Immature natural killer cell (primary cell): Measurements from ENCODE around the gene CEP63. TPM values are rescaled to one million over a fixed set of nuclear protein-coding genes. Genes with fewer than 3 reads are reported as not detected.
"Not testable (repeated sequence)": the region's sequence is repeated elsewhere in the genome, so short reads cannot be mapped to it uniquely, and the experiment has no call there.

Source experiments
- DNase-seq, 3 donors: peaks; one replicate each; pipeline ENCODE4 v3.0.0; 2022; ENCODE audit warnings: mixed read lengths in 1 of 3
- H3K27ac Mint-ChIP-seq, 6 donors: one replicate each; pipeline ENCODE4 v1.8.0; 2020; ENCODE audit warnings: mixed read lengths in 6 of 6, mild to moderate bottlenecking in 5 of 6, inconsistent platforms in 4 of 6, moderate library complexity in 3 of 6
- H3K27me3 Mint-ChIP-seq, 3 donors: one replicate each; pipeline ENCODE4 v1.8.0; 2020 to 2021; ENCODE audit warnings: low read depth in 3 of 3, mild to moderate bottlenecking in 3 of 3, mixed read lengths in 3 of 3, moderate library complexity in 3 of 3, inconsistent platforms in 1 of 3
- H3K36me3 Mint-ChIP-seq, 3 donors: one replicate each; pipeline ENCODE4 v1.8.0; 2020; ENCODE audit warnings: mixed read lengths in 3 of 3, inconsistent platforms in 2 of 3, mild to moderate bottlenecking in 2 of 3
- H3K4me1 Mint-ChIP-seq, 2 donors: one replicate each; pipeline ENCODE4 v1.8.0; 2020; ENCODE audit warnings: inconsistent platforms in 2 of 2, mild to moderate bottlenecking in 2 of 2, mixed read lengths in 2 of 2, moderate library complexity in 1 of 2
- H3K4me3 Mint-ChIP-seq, 5 donors: one replicate each; pipeline ENCODE4 v1.8.0; 2020; ENCODE audit warnings: mild to moderate bottlenecking in 5 of 5, mixed read lengths in 5 of 5, inconsistent platforms in 3 of 5, moderate library complexity in 3 of 5
- H3K9me3 Mint-ChIP-seq, 6 donors: one replicate each; pipeline ENCODE4 v1.8.0; 2020; ENCODE audit warnings: mild to moderate bottlenecking in 6 of 6, mixed read lengths in 6 of 6, inconsistent platforms in 4 of 6, moderate library complexity in 3 of 6
- polyA plus RNA-seq, 3 donors: library from polyadenylated mRNA; unstranded; fragments of 300-500 nt; fragmentation: Illumina TruSeq; gene quantifications; one replicate each; pipeline ENCODE4 v1.2.3, GENCODE V29; 2021

CEP63 gene
- polyA plus RNA-seq, 3 donors from 2014 or later = 6.3 to 17.6 (median 10.8) TPM

DNA sequence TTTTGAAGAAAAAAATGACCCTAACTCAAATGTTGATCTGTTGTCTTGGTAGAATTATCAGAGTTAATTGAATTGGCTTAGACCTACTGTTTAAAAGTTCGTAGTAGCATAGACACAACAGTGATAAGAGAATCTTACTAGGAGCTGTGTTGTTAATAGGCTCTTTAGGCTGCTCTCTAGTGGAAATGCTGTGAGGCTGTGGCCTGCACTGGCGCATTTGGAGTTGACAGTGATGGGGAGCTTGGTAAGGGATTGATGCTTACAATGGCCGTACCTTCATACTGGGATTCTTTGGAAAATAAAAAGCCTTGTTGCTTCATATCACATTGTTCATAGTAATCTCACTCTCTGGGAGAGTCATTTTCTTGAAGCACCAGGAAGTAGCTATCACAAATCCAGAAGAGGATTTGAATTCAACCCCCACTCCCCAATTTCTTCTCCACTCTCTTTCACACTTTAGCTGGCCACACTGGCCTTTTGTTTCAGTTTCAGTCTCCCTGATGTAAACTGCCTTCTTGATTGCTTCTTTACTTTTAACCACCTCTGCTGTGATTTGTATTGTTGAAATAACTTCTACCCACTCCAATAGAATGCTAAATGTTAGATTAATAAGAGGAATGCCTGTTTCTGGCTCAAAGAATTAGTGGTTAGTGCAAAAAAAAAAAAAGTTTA is 56.6 kb downstream of the CEP63 start:
- Mint-ChIP-seq H3K36me3 (peaks cover 14 to 24% (median 23%) of the 10 kb centered on the region in 3 donors), H3K4me3 (peak overlapping the region in 1 of 5 donors; percentile 20), H3K27ac (peak overlapping the region in 4 of 6 donors; percentile 10 to 48 (median 28)), H3K4me1 (peaks cover 7 to 13% of the 10 kb centered on the region in 2 donors), H3K9me3 (no peaks in the 10 kb centered on the region), H3K27me3 (peaks cover 0 to 2% (median 1%) of the 10 kb centered on the region in 3 donors)
- DNase-seq = no peak

DNA sequence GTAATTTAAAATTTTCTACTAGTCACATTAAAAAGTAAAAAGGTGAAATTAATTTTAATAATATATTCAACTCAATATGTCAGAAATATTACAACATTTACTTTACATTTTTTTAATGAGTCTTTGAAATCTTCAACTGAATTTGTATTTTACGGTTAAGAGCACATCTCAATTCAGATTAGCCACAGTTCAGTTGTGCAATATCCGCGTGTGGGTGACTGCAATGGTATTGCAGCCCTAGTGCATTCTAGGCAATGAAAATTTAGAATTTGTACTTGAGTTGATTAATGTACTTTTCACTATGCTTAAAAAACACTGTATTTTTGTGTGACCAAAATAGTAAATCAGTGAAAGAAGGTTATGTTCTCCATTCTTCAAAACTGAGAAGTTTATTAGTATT is 57.3 kb downstream of the CEP63 start:
- Mint-ChIP-seq H3K27me3 (peaks cover 0 to 2% (median 1%) of the 10 kb centered on the region in 3 donors), H3K4me3 (no peak overlapping the region), H3K27ac (no peak overlapping the region), H3K4me1 (peaks cover 7 to 13% of the 10 kb centered on the region in 2 donors), H3K36me3 (peaks cover 11 to 22% (median 21%) of the 10 kb centered on the region in 3 donors), H3K9me3 (no peaks in the 10 kb centered on the region)
- no peak for DNase-seq

DNA sequence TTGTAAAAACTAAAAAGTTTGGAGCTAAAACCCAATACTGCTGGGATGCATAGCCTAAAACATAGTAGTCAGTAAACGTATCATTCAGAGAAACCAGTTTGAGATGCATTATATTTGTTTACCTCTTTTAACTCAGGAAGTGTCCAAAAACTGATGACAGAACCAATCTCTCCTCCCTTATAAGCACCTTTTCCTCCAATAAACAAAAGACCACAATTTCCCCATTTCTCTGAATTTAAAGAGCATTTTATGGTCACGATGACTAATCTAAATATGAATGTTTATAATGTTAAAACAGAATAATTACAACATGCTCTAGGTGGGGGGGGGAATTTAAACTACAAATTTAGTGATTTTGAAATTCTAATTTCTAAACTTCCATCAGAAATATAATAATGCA is 58.5 kb downstream of the CEP63 start:
- no peak overlapping the region for H3K4me3 Mint-ChIP-seq
- no peak overlapping the region for H3K27ac Mint-ChIP-seq
- no peaks in the 10 kb centered on the region for H3K9me3 Mint-ChIP-seq
- peaks cover 7 to 13% of the 10 kb centered on the region in 2 donors for H3K4me1 Mint-ChIP-seq
- peaks cover 0 to 2% (median 1%) of the 10 kb centered on the region in 3 donors for H3K27me3 Mint-ChIP-seq
- H3K36me3 Mint-ChIP-seq = peaks cover 20 to 31% (median 29%) of the 10 kb centered on the region in 3 donors
- no peak for DNase-seq

DNA sequence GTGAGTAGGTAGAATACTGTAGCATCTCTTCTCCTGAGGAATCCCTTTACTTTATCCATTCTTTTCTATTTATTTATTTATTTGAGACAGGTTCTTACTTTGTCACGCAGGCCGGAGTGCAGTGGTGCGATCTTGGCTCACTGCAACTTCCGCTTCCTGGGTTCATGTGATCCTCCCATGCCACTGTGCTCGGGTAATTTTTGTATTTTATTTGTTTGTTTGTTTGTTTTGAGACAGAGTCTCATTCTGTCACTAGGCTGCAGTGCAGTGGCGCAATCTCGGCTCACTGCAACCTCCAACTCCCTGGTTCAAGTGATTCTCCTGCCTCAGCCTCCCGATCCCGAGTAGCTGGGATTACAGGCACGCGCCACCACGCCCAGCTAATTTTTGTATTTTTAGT is 58.9 kb downstream of the CEP63 start:
- not testable (repeated sequence) for H3K27me3 Mint-ChIP-seq, H3K27ac Mint-ChIP-seq, DNase-seq, H3K9me3 Mint-ChIP-seq, H3K4me3 Mint-ChIP-seq
- Mint-ChIP-seq H3K36me3 (peaks cover 24 to 36% (median 33%) of the 10 kb centered on the region in 3 donors), H3K4me1 (peaks cover 7 to 13% of the 10 kb centered on the region in 2 donors)

DNA sequence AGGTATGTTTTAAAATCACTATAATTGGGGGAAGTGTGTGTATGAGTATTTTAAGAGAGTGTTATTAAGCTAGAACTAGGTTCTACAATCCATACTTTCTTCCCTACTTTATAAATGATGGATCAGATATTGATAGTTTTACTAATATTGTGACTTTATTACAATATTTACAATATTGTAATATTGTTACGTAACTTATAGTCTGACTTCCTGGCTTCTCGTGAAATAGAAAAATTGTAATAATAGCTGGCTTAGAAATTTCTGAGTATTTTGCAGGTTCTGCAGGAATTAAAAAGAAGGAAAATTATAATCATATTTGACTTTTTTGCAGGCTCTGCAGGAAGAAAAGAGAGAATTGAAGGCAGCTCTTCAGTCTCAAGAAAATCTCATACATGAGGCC is 60.0 kb downstream of the CEP63 start:
- H3K27ac Mint-ChIP-seq = no peak overlapping the region
- no peak for DNase-seq
- no peak overlapping the region for H3K4me3 Mint-ChIP-seq
- peaks cover 34 to 46% (median 43%) of the 10 kb centered on the region in 3 donors for H3K36me3 Mint-ChIP-seq
- peaks cover 0 to 2% (median 1%) of the 10 kb centered on the region in 3 donors for H3K27me3 Mint-ChIP-seq
- peaks cover 7 to 13% of the 10 kb centered on the region in 2 donors for H3K4me1 Mint-ChIP-seq
- no peaks in the 10 kb centered on the region for H3K9me3 Mint-ChIP-seq

DNA sequence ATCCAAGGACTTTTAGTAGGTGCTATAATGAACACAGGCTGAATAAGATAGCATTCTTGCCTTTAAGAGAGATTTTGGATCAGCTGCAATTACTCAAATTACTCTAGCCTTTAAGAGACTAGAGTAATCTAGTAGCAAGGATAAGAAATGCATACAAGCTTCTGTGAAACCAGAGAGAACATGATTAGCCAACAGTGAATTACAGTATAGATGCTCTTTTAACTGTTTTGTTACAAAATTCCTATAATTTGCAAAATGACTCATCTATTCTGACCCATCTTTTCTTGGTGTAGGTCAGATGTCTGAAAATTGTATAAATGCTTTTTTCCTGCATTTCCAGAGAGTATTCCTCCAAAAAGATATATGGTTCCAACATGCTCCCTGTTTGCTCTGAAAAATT is 66.9 kb downstream of the CEP63 start:
- Mint-ChIP-seq H3K27ac (no peak overlapping the region), H3K4me1 (no peaks in the 10 kb centered on the region), H3K27me3 (peaks cover 0 to 2% (median 2%) of the 10 kb centered on the region in 3 donors), H3K4me3 (no peak overlapping the region), H3K9me3 (no peaks in the 10 kb centered on the region), H3K36me3 (peaks cover 47% of the 10 kb centered on the region in 3 donors)
- DNase-seq = no peak

DNA sequence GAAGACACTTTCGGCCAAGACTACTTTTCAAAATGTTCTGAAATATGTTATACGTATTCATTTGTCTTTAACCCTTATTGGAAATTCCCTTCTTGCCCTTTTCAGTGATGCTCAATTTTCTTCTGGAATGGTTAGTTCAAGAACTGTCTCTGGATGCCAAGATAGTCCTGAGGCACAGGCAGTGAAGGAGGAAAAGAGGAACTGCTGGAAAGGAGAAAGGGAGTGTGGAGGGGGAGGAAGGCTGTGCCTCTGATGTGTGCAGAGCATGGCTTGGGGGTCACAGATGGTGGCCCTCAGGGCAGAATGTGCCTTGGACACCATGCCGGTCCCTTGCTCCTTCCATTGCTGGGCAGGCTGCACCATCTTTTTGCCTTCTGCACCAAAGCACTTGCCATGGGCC is 73.7 kb downstream of the CEP63 start:
- peaks cover 0 to 5% (median 0%) of the 10 kb centered on the region in 3 donors for H3K27me3 Mint-ChIP-seq
- H3K36me3 Mint-ChIP-seq = peaks cover 33 to 51% (median 41%) of the 10 kb centered on the region in 3 donors
- H3K9me3 Mint-ChIP-seq = no peaks in the 10 kb centered on the region
- no peak overlapping the region for H3K27ac Mint-ChIP-seq
- no peaks in the 10 kb centered on the region for H3K4me1 Mint-ChIP-seq
- H3K4me3 Mint-ChIP-seq = no peak overlapping the region
- DNase-seq = no peak

DNA sequence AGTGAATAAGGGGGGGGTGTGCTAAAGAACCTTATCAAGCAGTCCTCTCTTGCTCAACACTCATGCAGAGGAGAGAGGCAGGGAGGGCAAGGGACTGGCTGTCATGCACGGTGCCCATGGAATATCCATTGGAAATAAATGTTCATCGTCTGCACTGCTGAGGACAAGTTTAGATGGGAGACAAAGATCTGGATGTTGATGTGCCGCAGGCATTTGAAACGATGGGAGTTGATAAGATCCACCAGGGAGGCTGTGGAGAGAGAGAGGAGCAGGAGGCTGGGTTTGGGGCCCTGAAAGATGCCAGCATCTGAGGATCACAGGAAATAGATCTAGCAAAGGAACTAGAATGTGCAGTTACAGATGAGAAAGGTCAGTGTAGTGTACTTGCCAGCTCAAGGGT is 76.2 kb downstream of the CEP63 start:
- Mint-ChIP-seq H3K4me1 (no peaks in the 10 kb centered on the region), H3K27me3 (peaks cover 0 to 3% (median 0%) of the 10 kb centered on the region in 3 donors), H3K4me3 (no peak overlapping the region), H3K36me3 (peaks cover 33 to 55% (median 41%) of the 10 kb centered on the region in 3 donors), H3K27ac (peak overlapping the region in 1 of 6 donors; percentile 28), H3K9me3 (no peaks in the 10 kb centered on the region)
- DNase-seq = no peak

DNA sequence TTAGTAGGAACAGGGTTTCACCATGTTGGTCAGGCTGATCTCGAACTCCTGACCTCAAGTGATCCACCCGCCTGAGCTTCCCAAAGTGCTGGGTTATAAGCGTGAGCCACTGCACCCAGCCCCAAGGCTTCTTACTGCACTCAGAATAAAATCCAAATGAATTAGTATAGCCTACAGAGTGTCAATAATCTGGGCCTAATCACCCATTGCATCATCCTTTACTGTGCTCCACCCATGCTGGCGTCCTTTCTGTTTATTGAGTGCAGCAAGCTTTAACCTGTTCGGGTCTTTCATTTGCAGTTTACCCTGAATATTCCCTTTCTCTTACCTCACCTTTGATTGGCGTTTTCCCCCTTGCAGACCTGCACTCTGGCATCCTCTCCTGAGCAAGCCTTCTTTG is 77.7 kb downstream of the CEP63 start:
- no peaks in the 10 kb centered on the region for H3K9me3 Mint-ChIP-seq
- no peaks in the 10 kb centered on the region for H3K4me1 Mint-ChIP-seq
- peaks cover 29 to 53% (median 38%) of the 10 kb centered on the region in 3 donors for H3K36me3 Mint-ChIP-seq
- H3K4me3 Mint-ChIP-seq = no peak overlapping the region
- H3K27me3 Mint-ChIP-seq = peaks cover 0 to 3% (median 0%) of the 10 kb centered on the region in 3 donors
- no peak for DNase-seq
- H3K27ac Mint-ChIP-seq = peak overlapping the region in 1 of 6 donors; percentile 32

DNA sequence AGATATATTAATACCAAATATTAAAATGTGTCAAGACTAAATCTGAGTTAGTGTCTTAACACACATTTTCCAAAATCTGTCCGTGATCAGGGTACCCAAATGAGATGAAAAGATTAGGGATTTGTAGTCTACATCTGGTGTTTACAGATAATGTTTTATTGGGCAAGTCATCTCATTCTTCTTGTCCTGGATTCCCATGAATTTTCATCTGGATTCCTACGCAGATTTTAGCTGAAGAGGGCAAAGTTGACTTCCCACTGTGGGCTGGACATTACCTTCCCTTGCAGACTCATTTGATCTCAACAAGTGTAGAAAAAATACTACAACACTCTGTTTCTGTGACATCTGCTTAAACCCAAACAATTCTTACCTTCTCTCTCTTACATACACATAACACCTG is 79.1 kb downstream of the CEP63 start:
- Mint-ChIP-seq H3K27me3 (peaks cover 0 to 3% (median 0%) of the 10 kb centered on the region in 3 donors), H3K9me3 (peaks cover 0 to 3% (median 0%) of the 10 kb centered on the region in 6 donors), H3K4me3 (no peak overlapping the region), H3K27ac (no peak overlapping the region), H3K36me3 (peaks cover 21 to 41% (median 38%) of the 10 kb centered on the region in 3 donors), H3K4me1 (no peaks in the 10 kb centered on the region)
- no peak for DNase-seq

DNA sequence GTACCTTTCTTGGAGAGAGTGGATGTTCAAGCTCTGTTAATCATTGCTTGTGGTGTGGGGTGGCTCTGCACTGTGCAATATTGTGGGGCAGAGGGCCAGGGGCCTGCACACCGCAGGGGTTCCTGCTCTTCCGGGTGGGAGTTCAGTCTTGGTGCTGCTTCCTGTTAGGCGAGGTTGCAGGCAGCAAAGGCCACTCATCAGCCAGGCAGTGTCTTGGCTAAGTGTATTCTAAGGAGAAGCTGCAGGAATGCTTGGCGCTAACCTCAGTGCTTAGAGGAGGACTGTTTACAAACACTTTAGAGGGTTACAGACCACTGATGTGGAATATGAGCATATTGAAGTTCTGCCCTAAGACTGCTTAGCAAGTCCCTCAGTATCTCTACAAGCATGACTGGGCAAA is 81.7 kb downstream of the CEP63 start:
- Mint-ChIP-seq H3K4me3 (no peak overlapping the region), H3K9me3 (peaks cover 0 to 6% (median under 1%) of the 10 kb centered on the region in 6 donors), H3K27ac (no peak overlapping the region), H3K27me3 (peaks cover 0 to 4% (median 0%) of the 10 kb centered on the region in 3 donors), H3K4me1 (no peaks in the 10 kb centered on the region), H3K36me3 (peaks cover 10 to 19% (median 14%) of the 10 kb centered on the region in 3 donors)
- DNase-seq = no peak

DNA sequence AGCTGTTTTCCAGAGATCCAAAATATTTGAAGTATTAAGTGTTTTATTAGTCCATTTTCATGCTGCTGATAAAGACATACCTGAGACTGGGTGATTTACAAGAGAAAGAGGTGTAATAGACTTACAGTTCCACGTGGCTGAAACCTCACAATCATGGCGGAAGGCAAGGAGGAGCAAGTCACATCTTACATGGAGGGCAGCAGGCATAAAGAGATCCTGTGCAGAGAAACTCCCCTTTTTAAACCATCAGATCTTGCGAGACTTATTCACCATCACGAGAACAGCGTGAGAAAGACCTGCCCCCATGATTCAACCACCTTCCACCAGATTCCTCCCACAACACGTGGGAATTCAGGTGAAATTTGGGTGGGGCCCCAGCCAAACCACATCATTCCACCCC is 82.9 kb downstream of the CEP63 start:
- peaks cover 0 to 6% (median under 1%) of the 10 kb centered on the region in 6 donors for H3K9me3 Mint-ChIP-seq
- peaks cover 0 to 2% (median 0%) of the 10 kb centered on the region in 3 donors for H3K27me3 Mint-ChIP-seq
- H3K4me3 Mint-ChIP-seq = no peak overlapping the region
- no peak for DNase-seq
- H3K27ac Mint-ChIP-seq = no peak overlapping the region
- peaks cover 6 to 11% (median 7%) of the 10 kb centered on the region in 3 donors for H3K36me3 Mint-ChIP-seq
- H3K4me1 Mint-ChIP-seq = no peaks in the 10 kb centered on the region

DNA sequence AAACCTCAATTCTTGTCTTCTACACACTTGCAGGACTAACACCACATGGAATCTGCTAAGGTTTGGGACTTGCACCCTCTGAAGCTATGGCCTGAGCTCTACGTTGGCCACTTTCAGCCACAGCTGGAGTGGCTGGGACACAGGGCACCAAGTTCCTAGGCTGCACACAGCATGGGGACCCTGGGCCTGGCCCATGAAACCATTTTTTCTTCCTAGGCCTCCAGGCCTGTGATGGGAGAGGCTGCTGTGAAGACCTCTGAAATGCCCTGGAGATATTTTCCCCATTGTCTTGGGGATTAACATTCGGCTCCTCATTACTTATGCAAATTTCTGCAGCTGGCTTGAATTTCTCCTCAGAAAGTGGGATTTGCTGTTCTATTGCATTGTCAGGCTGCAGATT is 84.0 kb downstream of the CEP63 start:
- H3K4me3 Mint-ChIP-seq, H3K36me3 Mint-ChIP-seq, H3K9me3 Mint-ChIP-seq, H3K27ac Mint-ChIP-seq, H3K27me3 Mint-ChIP-seq, DNase-seq, H3K4me1 Mint-ChIP-seq: not testable (repeated sequence)

DNA sequence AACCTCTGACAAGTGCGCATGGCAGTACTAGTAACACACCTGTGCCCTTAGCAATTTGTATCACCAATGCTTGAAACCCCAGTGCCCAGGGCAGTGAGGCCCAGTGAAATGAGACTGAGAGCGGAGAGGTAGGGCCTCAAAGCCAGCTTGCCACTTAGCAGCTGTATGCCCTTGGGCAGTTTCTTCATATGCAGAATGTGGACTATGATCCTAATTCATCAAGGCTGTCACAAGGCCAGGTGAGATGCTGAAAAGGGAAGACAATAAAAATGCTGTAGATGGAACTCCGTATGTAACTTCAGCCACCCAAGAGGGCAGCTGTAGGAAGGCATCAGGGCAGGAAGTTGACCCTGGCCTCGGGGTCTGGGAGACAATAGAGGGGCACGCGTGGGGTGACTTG is 90.6 kb downstream of the CEP63 start:
- H3K4me1 Mint-ChIP-seq = peaks cover 0 to 6% of the 10 kb centered on the region in 2 donors
- peaks cover 0 to 5% (median 0%) of the 10 kb centered on the region in 6 donors for H3K9me3 Mint-ChIP-seq
- H3K27ac Mint-ChIP-seq = no peak overlapping the region
- DNase-seq = no peak
- peaks cover 0 to 3% (median 2%) of the 10 kb centered on the region in 3 donors for H3K27me3 Mint-ChIP-seq
- H3K36me3 Mint-ChIP-seq = peaks cover 0 to 11% (median 5%) of the 10 kb centered on the region in 3 donors
- H3K4me3 Mint-ChIP-seq = no peak overlapping the region
